ENCODE measurements around the gene ADGRG6.

ADGRG6 gene

DNA sequence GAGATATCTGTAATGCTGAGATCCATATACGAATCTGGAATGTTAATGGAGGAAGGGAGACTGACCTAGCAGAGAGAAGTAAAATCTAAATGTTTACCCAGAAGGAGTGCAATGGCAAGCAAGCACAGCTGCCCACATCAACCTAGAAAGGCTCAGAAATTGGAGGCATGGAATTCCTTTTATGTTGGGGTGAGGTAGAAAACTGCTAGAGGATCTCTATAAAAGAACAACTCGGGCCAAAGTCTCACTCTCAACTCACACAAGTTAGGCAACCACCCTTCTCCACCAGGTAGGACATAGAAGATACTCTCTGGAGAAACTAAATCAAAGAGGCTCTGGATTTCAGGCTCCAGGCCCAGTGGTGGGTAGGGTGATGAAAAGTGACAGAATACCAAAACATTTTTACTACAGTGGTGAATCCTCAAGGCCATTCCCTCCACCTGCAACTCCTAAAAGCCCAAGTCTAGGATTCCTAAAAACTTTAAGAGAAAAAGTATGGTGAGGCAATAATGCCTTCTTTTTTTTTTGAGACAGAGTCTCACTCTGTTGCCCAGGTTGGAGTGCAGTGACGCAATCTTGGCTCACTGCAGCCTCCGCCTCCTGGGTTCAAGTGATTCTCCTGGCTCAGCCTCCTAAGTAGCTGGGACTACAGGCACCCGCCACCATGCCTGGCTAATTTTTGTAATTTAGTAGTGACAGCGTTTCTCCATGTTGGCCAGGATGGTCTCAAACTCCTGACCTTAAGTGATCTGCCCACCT lies 9.5 kb upstream of the ADGRG6 start:
- DNase-seq = no peak

DNA sequence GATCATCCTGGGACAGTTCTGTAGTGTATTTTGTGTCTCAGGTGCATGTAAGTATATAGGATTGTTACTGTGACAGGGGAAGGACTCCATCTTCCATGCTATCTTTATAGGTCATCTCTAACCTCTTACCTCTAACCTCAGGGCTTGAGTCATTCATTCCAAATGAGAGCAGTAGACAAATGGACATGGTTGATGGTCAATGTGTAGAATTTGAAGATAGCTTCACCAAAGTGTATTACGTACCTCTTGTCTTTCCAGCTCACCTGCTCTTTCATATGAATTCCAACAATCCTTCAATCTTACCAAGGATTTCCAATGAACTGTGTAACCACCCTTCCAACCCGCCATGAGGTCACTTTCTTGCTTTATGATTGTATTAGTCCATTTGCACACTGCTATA lies 8.7 kb upstream of the ADGRG6 start:
- no peak for DNase-seq

DNA sequence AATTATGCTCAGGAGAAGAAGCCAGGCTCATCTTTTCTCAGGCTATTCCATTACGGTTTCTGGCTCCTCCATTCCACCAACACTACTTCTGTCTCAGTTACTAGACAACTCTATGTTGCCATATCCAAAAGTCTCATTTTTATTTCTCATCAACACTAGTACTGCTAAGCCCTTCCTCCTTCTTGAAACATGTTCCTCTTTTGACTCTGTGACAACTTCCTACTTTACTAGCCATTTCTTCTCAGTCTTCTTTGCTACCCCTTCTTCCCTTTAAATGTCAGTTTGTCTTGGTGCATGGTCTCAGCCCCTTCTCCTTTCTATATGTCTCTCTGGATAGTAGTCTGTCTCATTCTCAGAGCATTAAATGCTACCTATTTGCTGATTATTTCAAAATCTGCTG lies 7.1 kb upstream of the ADGRG6 start:
- no peak for DNase-seq

DNA sequence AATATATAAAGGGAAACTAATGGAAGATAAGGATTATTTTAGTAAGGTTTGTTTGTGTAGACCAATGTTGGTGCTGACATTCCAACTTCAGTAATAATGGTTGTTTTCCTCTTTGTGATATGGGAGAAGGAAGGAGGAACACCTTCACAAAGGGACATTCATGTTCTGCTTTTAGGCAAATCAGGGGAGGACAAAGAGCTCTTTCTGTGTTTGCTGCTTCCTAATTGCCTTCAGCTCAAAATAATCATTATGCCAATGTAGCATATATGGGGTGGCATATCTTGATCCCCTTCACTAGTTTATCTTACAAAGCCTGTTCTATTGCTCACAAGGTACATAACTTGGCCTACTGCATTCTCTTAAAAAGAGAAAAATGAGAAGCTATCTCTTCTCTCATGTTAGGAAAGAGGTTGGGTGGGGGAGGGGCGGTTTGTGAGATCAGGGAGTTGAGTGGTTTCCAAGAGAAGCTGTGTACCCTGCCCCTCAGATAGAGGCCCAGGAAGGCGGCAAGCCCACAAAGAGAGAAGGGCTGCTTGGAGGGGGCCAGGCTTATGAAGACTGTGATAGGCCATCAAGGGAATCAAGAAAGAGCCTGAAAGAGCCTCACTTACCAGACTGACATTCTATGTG lies 4.7 kb upstream of the ADGRG6 start:
- no peak for DNase-seq

DNA sequence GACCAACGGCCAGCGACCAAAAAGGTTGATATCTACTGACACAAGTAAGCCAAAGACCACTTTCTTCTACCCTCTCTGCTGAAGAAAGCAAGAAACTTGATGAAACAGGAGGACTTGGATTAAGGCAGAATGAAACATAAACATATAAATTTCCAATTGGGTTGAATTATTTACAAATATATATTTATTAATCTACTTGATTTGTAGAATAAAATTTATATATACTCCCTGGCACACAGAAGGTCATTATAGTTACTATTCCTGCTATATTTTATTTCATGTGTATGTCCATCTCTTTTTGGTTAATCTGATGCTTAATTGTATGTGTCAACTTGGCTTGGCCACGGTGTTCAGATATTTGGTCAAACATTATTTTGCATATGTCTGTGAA lies 4.2 kb upstream of the ADGRG6 start:
- DNase-seq = no peak

DNA sequence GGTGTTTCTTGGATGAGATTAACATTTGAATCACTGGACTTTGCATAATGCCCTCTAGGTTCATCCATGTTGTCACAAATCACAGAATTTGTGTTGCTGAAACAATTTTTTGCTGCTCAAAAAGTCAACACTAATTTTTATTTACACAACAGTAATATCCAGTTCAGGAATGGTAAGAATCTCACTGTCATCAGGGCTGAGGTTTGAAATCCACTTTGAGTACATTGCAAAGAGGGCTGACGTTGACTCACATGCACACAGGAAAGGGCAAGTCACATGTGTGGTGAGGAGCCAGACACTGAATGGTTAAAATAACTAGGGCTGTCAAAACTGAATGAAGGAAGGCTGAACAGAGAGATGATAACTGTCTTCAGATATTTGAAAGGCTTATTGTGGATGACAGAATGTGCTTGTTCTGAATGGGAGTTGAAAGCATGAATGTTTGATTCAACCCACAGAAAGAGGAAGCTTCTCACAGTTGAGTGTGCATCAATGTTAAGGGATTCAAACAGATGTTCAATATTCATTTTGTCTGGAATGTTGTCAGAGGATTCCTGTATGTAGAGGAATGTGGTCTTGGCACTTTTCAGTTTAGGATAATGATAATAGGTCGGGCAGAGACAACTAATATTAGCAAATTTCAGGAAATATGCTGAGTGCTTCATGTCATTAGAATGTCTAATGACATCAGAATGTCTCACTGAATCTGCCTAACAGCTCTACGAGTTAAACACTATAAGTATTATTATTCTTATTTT lies 3.6 kb upstream of the ADGRG6 start:
- DNase-seq = no peak

DNA sequence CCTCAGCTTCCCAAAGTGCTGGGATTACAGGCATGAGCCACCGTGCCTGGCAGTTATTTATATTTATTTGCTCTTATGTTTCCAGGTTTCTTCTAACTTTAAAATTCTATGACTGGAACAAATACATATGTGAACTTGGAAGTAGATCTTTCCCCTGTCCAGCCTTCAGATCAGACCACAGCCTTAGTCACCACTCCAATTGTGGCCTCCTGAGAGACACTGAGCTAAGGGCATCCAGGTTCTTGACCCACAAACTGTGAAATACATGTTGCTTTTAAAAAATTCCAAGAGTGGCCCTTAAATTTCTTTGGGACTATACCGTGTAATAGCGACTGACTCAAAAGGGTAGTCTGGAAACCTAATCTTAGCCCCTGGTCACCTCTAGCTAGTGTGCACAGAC lies 1.5 kb upstream of the ADGRG6 start:
- no peak for DNase-seq

DNA sequence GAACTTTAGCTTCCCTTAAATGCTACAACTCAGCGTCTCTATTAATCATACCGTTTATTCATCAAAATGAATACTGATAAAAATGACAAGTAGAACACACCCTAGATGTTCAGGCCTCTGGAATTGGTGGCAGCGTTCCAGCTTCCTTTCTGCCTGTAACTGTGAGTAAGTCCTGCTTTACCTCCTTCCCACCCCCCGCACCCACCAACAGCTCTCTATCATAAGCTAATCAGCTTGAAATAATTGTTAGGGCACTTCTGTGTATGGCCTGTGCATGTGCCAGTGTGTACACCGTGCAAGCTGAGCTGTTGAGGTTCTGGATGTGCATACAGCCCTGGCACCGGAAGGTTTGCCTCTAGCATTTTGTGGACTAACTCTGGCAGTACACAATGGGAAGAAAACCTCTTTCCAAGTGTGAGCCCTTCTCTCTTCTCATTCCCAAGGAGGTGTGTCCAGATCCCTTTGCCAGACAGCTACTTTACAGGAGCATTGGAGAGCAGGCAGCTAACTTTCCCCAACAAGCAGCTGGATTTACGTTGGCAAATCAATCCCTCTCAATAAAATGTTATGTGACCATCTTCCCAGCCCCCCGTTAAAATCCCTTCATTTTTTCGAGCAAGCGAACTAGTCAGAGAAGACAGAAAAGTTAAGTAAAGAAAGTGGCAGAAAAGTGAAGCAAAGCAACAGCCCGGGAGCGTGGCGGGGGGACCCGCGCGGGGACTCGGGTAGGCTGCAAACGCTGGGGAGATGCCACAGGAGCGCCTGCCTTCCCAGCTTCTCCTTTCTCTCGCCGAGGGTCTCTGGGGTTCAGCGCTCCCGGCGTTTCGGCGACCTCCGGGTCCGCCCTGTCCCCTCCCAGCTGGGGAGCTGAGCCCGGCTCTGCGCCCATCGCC lies 803 bp upstream of the ADGRG6 start:
- DNase-seq = no peak

DNA sequence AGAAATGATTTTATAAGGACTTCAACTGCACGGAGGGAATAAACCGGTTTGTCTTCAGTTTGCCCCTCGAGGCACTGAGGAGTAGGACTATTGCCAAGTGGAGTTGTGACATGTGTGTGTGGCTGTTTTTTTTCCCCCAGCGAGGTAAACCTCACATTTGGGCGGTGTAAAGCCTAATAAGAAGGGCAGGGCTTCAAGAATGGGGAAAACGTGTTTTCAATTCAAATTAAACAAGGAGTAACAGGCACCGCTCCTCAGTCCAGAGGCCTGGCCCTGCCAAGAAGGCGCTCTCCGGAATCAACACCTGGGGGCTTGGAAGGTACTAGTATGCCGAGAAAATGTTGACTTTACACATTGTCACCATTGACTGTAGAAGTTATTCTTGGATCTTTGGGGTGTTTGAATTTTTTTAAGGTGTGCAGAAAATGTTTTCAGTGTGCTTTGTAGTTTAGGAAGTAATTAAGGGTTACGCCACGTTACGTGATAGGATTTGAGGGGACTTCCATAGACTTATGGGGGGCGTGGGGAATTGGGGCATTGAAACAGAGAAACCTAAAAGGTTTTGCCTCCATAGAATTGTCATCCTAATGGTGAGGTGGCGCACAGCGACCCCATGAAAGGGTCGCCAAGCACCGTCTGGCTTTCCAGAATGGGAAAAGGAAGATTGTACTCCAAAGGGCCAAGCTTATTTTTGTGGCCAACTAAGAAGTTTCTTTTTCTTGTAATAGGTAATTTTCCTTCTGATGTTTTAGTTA lies 791 bp downstream of the ADGRG6 start:
- no peak for DNase-seq

DNA sequence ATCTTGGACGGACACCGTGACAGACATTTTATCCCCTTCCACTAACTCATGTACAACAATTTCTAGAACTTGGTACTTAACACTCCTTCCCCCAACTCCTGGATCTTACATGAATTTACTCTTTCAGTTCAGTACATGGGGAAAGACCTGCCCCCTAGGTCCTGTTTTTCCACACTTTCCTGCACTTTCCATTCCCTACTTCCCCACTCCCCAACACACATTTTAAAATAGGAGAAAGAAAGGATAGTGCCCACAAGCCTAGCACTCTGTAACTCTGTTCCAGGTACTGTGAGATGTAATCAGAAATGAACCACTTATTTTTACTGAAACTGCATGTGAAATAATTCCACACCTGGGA lies 1.3 kb downstream of the ADGRG6 start:
- no peak for DNase-seq

DNA sequence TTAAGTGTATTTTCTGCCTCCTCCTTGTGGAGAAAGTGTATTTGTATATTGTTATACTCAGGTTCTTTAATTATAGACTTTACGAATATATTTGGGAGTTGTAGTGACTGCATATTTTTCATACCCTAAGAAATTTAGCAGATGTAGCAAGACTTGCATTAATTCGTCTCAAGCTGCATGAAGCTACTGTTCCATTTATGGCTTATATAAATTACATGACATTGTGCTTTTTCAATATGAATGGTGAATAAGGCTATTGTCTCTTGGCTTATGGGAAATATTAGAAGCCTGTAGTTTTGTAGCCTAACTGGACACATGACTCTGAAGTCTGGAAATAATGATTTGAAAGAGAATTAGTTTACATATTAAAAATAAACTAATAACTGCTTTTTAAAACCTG lies 2.4 kb downstream of the ADGRG6 start:
- DNase-seq = no peak

DNA sequence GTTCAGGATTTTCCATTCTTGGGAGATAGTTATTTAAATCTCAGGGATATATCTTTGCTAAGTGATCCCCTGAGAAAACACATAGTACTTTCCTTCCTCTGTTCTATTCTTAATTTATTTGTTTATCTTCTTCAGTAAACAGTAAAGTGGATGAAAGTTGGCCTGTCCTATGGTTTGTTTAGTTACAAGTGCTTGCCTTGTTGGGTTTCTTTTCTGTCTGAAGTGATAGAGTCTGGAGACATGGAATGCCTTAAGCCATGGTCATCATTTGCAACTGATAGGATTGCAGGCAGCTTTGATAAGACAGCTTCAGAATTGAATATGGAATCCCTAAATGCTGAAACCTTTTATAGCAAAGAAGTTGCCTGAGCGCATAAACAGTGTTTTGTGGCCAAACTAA lies 4.9 kb downstream of the ADGRG6 start:
- no peak for DNase-seq

DNA sequence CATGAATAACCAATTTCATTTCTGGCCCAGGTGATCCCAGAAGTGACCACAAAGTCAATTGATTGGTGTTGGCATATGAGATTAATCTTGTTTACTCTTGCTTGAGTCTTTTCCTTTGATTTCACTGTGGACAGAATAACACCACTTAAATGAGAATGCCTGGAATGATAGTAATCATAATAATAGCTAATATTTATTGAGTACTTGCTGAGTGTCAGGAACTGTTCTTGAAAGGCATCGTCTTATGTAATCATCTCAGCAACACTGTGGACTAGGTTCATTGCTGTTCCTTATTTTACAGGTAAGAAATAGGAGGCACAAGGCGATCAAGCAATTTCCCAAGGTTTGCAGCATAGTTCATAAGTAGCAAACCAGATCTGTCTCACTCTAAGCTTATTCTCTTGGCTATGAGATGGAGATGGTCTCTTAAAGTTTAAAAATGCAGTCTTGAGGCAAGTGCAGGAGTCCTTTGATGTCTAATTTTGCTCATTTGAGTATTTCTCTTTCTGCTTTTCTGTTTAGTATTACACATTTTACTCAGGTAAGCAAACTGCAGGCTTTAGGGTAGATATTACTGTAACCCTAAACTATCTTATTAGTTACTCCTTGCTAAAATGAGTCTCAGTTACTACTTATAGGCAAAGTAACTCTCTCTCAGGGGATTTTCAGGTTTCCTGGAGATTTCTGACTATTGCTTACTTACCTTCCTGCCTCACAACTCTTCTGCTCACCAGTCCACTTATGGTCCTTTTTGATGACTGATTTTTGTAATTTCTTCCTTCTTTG lies 6.3 kb downstream of the ADGRG6 start:
- no peak for DNase-seq

DNA sequence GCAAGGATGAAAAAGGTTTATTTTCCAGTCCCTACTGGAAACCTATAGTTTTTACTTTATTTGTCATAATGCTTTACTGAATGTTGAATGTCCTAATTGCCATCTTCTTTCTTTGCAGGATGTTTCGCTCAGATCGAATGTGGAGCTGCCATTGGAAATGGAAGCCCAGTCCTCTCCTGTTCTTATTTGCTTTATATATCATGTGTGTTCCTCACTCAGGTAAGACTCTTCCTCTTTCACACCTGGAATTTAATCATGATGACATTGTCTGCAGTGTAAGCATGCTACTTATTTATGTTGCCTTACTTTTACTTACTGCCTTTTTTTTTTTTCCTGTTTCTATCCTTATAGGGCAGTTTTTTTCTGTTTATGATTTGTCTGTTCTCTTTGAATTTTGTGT lies 7.6 kb downstream of the ADGRG6 start:
- DNase-seq = no peak

DNA sequence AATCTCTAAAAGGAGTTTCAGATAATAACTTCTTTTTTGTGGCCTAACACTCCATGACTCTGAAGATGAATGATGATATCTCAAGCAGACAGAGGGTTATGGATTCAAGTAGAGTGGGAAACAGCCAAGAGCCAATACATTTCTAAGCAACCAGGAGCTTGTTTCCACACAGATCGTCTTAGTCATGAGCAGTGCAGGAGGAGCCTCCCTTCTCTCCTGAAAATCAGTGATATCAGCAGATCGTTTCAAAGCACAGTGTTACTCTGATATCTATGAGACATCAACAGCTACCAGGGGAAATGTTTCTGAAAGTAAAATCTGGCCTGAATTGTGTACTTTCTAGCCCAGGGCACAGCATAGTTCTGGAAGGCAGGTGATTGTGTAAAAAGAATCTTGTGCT lies 11.5 kb downstream of the ADGRG6 start:
- no peak for DNase-seq

DNA sequence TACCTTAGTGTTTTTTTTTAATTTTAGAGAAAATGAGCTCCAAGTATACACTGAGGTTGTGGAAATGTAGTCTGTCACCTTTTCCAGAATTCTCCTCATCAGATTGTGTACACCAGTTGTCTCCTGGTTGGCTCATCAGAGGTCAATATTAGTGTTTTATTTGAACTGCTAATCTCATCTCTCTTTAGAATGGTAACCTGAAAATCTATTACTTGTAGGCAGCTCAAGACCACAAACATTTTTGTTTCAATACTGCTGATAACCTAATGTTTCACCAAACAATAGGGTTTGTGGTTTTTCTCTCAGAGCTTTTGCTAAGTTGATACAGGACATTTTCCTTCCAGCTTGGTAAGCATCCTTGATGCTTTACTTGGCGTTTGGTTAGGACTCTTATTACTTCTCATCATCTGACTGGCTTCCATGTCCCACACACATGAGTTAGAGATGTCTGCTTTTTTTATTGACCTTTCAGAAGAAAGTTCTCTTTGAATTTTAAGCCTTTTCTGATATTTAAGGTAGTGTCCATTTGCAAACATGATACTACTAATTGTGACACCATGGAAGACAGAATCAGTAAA lies 15.1 kb downstream of the ADGRG6 start:
- no peak for DNase-seq

DNA sequence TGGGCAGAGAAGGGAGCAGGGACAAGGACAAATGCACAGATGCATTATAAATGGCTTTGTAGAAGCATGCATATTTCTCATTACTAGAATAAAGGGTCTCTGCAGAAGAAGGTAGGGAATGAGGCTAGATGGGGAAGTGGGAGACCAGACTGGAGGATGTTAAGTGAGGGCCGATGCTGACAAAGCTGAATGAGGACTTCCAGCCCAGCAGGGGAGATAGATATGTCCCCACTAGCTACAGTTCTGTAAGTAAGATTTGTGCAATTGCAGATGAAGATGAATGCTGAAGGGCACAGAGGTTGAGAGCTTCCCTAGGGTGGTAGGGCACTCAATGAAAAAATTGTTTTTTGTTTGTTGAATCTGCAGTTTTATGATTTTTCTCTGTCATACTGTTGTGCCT lies 16.9 kb downstream of the ADGRG6 start:
- no peak for DNase-seq

DNA sequence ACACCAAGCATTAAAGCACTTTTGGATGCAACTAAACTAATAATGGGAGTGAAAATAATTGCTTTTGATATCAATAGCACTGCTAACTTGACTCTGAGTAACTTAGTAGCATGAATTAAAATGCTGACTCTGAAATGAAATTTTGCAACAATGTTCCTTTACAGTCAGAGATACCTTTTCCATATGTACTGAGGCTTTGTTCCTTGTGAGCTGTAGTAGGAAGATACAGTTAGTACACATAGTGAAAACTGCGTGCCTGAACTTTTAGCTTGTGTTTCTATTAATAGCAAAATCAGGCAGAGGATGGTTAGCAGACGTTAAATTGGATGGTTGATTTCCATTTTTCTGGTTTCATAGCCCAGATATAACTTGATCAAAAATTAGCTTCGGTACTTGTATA lies 18.6 kb downstream of the ADGRG6 start:
- DNase-seq = no peak

DNA sequence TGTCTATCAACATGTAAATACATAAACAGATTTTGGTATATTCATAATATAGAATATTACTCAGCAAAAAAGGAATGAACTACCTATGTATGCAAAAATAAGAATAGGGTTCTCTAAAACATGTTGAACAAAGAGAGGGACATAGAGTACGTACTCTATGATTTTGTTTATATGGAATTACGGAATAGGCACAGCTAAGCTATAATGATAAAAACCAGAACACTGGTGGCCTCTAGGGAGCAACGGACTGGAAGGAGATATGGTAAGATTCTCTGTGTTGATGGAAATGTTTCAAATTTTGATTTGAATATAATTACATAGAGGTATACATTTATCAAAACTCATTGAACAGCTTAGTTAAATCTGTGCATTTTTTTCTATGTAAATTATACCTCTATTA lies 19.6 kb downstream of the ADGRG6 start:
- no peak for DNase-seq

DNA sequence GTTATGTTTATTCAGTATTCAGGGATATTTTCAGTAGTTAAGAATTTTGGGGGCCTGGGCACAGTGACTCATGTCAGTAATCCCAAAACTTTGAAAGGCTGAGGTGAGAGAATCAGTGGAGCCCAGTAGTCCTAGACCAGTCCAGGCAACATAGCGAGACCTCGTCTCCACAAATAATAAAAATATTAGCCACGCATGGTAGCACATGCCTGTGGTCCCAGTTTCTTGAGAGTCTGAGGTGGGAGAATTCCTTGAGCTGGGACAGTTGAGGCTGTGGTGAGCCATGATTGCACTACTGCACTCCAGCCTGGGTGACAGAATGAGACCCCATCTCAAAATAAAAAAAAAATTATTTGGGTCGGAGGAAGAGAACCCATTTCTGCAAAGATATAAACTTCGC lies 20.3 kb downstream of the ADGRG6 start:
- no peak for DNase-seq

DNA sequence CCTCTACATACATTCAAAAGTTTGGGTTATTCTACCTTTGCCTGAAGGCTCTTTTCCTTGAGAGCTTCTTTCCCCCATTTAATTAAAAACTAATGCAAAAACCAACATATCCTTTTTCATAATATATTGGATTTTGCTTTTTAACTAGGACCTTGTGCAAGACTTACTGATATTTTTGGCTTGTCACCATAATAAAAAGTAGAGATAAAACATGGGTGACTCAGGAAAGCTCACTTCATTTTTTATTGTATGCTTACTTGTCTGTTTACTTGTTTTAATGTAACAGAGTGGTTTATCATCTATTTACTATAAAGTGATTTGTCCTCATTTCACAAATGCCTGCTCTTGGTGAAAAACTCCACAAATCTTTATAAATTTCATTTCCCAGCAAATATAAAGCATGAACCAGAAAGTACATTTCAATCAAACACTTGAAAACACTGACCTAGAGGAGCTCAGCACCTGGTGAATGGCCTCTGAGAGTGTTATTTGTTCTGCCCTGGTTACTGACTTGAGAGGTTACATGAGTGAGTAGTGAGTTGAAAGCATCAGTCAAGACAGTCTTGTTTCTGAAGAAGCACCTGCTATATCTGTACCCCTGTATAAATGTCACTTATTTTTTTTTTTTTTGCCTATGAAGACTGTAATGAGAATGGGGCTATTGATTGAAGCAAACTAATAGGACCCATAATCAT lies 20.8 kb downstream of the ADGRG6 start:
- DNase-seq = no peak

Measured in stimulated activated naive CD4-positive, alpha-beta T cell treated with Interleukin-2 at 50 U/mL for 16 hours (primary cell).